ENCODE results near the gene RANBP1. TPM values are rescaled to one million over a fixed set of nuclear protein-coding genes. Genes with fewer than 3 reads are reported as not detected.

Gene RANBP1
- total and polyA plus RNA-seq, 2 of the 13 experiments (the other 11 are each of a cell fraction or from before 2014, with no cell fraction given) = 181 to 492 TPM

GRCh38 chr22:20116951-20117632, 1.2 kb downstream of the RANBP1 start, which contains the start of gene TRMT2A (continued):
- no peak for TF ChIP-seq CSRNP2 (CRISPR knock-in tag; conservative IDR thresholded peaks at IDR 0.05; ENCODE audit: low read depth)
- TF ChIP-seq KMT2A (CRISPR knock-in tag; IDR thresholded peaks at IDR 0.05) = peak; percentile 22; the same call in 1 of the 2 replicates
- TF ChIP-seq U2AF2 (IDR thresholded peaks at IDR 0.05; ENCODE audit: low read depth, low read length) = 0 out of 2 replicates have a peak, but pooled peaks have one; percentile 63
- TF ChIP-seq ZNF414 (CRISPR knock-in tag; IDR thresholded peaks at IDR 0.05) = no peak
- TF ChIP-seq TCF7 (IDR thresholded peaks at IDR 0.05; ENCODE audit: low read depth) = no peak
- no peak for TF ChIP-seq TERF1 (CRISPR knock-in tag; IDR thresholded peaks at IDR 0.05)
- peak; percentile 68 for TF ChIP-seq TGIF2 (CRISPR knock-in tag; IDR thresholded peaks at IDR 0.05)
- TF ChIP-seq ZSCAN31 (CRISPR knock-in tag; IDR thresholded peaks at IDR 0.05; ENCODE audit: low read depth) = peak; percentile 93
- TF ChIP-seq ZBTB44 (CRISPR knock-in tag; IDR thresholded peaks at IDR 0.05) = peak; percentile 34; the same call in 1 of the 2 replicates
- TF ChIP-seq MIXL1 (CRISPR knock-in tag; IDR thresholded peaks at IDR 0.05) = peak; percentile 58; the same call in 1 of the 2 replicates
- TF ChIP-seq FOXP1 (IDR thresholded peaks at IDR 0.05) = no peak
- TF ChIP-seq FOXP1 (CRISPR knock-in tag; IDR thresholded peaks at IDR 0.05) = peak; percentile 38; the same call in 1 of the 2 replicates
- no peak for TF ChIP-seq ZNF225 (CRISPR knock-in tag; IDR thresholded peaks at IDR 0.05)
- TF ChIP-seq ZNF552 (CRISPR knock-in tag; IDR thresholded peaks at IDR 0.05; ENCODE audit: borderline replicate concordance) = 0 out of 2 replicates have a peak, but pooled peaks have one; percentile 34
- TF ChIP-seq ZNF44 (CRISPR knock-in tag; IDR thresholded peaks at IDR 0.05) = no peak
- peak; percentile 32; the same call in 1 of the 2 replicates for TF ChIP-seq FOXP4 (CRISPR knock-in tag; IDR thresholded peaks at IDR 0.05)
- no peak for TF ChIP-seq ZNF362 (CRISPR knock-in tag; IDR thresholded peaks at IDR 0.05; ENCODE audit: borderline replicate concordance)
- TF ChIP-seq POLR2AphosphoS5 (IDR thresholded peaks at IDR 0.05; ENCODE audit: low read depth, low read length) = 0 out of 2 replicates have a peak, but pooled peaks have one; percentile 31
- TF ChIP-seq RFX3 (CRISPR knock-in tag; IDR thresholded peaks at IDR 0.05) = no peak
- no peak for TF ChIP-seq ZNF761 (CRISPR knock-in tag; conservative IDR thresholded peaks at IDR 0.05)
- TF ChIP-seq ZNF713 (CRISPR knock-in tag; IDR thresholded peaks at IDR 0.05) = no peak
- TF ChIP-seq SKI (IDR thresholded peaks at IDR 0.05; ENCODE audit: partially characterized antibody) = peak; percentile 96
- TF ChIP-seq TBL1XR1 (IDR thresholded peaks at IDR 0.05; ENCODE audit: borderline replicate concordance, low read length, partially characterized antibody) = peak; percentile 60
